KMS-11 (cell line): ENCODE results near the gene ZDHHC24.

Experiments
- H2AFZ ChIP-seq: fragments of 200-600 bp; sonication (generic); 2 replicates; pipeline ENCODE4 v1.6.1; 2016; ENCODE audit warnings: antibody characterized with exemption, mixed run types, low read depth
- H3K27ac ChIP-seq: fragments of 200-600 bp; sonication (generic); 2 replicates; pipeline ENCODE4 v1.6.1; 2016; ENCODE audit warnings: mild to moderate bottlenecking, mixed run types
- H3K27me3 ChIP-seq: fragments of 200-600 bp; sonication (generic); 2 replicates; pipeline ENCODE4 v1.6.1; 2017; ENCODE audit warnings: mild to moderate bottlenecking, low read depth, mixed run types, moderate library complexity; ENCODE audit not compliant: insufficient read depth
- H3K36me3 ChIP-seq: fragments of 200-600 bp; sonication (generic); 2 replicates; pipeline ENCODE4 v1.6.1; 2017; ENCODE audit warnings: mild to moderate bottlenecking, mixed run types; ENCODE audit not compliant: insufficient read depth
- H3K4me1 ChIP-seq: fragments of 200-600 bp; sonication (generic); 2 replicates; pipeline ENCODE4 v1.6.1; 2016; ENCODE audit warnings: mild to moderate bottlenecking, low read depth, mixed run types; ENCODE audit not compliant: poor library complexity, severe bottlenecking
- H3K4me2 ChIP-seq: fragments of 200-600 bp; sonication (generic); 2 replicates; pipeline ENCODE4 v1.7.0; 2016; ENCODE audit warnings: mild to moderate bottlenecking, mixed run types
- H3K4me3 ChIP-seq: fragments of 200-600 bp; sonication (generic); IDR thresholded peaks from 2 replicates; pipeline ENCODE4 v1.6.1; 2017; ENCODE audit warnings: low read depth, low read length, mixed read lengths; ENCODE audit not compliant: insufficient read depth
- H3K79me2 ChIP-seq: fragments of 200-600 bp; sonication (generic); 2 replicates; pipeline ENCODE4 v1.6.1; 2016; ENCODE audit warnings: low read depth, mixed run types; ENCODE audit not compliant: insufficient read depth
- H3K9ac ChIP-seq: fragments of 200-600 bp; sonication (generic); 2 replicates; pipeline ENCODE4 v1.6.1; 2016; ENCODE audit warnings: mild to moderate bottlenecking, mixed run types
- H4K20me1 ChIP-seq: fragments of 200-600 bp; sonication (generic); 2 replicates; pipeline ENCODE4 v1.6.1; 2016; ENCODE audit warnings: mild to moderate bottlenecking, mixed run types; ENCODE audit not compliant: insufficient read depth
- TF ChIP-seq, protein P1 (sequence below): fragments of 200-600 bp; sonication (generic); conservative IDR thresholded peaks from 2 replicates; pipeline ENCODE4 v1.6.1; 2017; ENCODE audit warnings: low read depth, mild to moderate bottlenecking, antibody characterized with exemption, low read length, moderate library complexity, mixed read lengths

The ZDHHC24 gene

DNA sequence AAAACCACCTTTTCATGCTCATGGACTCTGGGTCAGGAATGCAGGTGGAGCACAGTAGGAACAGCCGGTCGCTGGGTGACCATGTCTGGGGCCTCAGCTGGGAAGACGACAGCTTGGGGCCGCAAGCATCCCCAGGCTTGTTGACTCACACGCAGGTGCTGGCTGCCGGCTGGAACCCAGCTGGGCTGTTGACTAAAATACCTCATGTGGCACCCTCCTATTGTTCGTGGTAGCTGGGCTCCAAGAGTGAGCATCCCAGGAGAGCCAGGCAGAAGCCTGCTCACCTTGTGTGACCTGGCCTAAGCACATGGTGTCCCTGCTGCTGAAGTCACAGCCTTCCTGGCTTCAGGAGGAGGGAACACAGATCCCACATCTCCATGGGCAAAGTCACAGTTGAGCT, 56.2 kb downstream of the ZDHHC24 start:
- Histone ChIP-seq H3K9ac (no peak overlapping the region), H3K79me2 (no peaks in the 10 kb centered on the region), H3K36me3 (no peaks in the 10 kb centered on the region), H4K20me1 (no peaks in the 10 kb centered on the region), H3K4me3 (no peak overlapping the region), H3K4me2 (no peak overlapping the region), H3K4me1 (peaks cover 10% of the 10 kb centered on the region), H2AFZ (no peak overlapping the region), H3K27me3 (no peaks in the 10 kb centered on the region), H3K27ac (no peak overlapping the region)
- TF ChIP-seq, protein P1, sequence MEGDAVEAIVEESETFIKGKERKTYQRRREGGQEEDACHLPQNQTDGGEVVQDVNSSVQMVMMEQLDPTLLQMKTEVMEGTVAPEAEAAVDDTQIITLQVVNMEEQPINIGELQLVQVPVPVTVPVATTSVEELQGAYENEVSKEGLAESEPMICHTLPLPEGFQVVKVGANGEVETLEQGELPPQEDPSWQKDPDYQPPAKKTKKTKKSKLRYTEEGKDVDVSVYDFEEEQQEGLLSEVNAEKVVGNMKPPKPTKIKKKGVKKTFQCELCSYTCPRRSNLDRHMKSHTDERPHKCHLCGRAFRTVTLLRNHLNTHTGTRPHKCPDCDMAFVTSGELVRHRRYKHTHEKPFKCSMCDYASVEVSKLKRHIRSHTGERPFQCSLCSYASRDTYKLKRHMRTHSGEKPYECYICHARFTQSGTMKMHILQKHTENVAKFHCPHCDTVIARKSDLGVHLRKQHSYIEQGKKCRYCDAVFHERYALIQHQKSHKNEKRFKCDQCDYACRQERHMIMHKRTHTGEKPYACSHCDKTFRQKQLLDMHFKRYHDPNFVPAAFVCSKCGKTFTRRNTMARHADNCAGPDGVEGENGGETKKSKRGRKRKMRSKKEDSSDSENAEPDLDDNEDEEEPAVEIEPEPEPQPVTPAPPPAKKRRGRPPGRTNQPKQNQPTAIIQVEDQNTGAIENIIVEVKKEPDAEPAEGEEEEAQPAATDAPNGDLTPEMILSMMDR: no peak

DNA sequence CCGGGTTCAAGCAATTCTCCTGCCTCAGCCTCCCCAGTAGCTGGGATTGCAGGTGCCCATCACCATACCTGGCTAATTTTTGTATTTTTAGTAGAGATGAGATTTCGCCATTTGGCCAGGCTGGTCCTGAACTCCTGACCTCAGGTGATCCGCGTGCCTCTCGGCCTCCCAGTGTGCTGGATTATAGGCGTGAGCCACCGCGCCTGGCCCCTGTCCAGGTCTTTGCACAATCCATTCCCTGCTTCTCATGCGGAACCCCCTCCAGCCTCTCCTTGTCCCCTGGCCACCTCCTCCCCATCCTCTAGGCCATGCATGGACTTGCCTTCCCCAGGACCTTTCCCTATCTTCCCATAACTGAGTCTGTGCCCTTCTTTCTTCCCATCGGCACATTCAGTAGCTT, 56.9 kb downstream of the ZDHHC24 start:
- no peak overlapping the region for H3K4me3 ChIP-seq
- no peaks in the 10 kb centered on the region for H3K27me3 ChIP-seq
- H3K4me1 ChIP-seq: peaks cover 10% of the 10 kb centered on the region
- no peak overlapping the region for H2AFZ ChIP-seq
- no peaks in the 10 kb centered on the region for H3K36me3 ChIP-seq
- no peaks in the 10 kb centered on the region for H4K20me1 ChIP-seq
- TF ChIP-seq, protein P1: no peak
- H3K9ac ChIP-seq: no peak overlapping the region
- H3K27ac ChIP-seq: no peak overlapping the region
- no peaks in the 10 kb centered on the region for H3K79me2 ChIP-seq
- H3K4me2 ChIP-seq: no peak overlapping the region

DNA sequence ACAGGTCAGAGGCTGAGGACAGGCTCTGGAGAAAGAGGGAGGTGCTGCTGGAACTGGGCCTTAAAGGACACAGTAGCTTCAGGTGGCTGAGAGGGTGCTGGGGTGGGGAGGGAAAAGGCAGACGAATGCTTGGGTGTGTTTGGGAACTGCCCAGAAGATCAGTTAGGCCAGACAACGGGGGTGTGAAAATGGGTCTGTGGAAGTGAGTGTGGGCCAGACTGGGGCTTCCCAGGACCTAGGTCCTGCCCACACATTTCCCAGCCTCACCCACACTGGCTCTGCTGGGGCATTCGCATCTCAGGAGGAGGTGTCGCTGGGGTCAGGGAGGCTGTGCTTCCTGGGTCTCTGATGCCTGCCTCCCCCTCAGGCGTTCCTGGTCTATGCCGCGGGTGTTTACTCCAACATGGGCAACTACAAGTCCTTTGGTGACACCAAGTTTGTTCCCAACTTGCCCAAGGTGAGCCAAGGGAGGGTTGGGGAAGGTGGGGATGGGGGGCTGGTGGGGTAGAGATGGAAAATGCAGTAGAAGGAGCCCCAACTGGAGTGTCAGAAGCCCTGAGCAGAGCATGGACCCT, 61.0 kb downstream of the ZDHHC24 start:
- peaks cover 7% of the 10 kb centered on the region for H3K4me1 ChIP-seq
- H3K9ac ChIP-seq: no peak overlapping the region
- no peaks in the 10 kb centered on the region for H3K36me3 ChIP-seq
- peaks cover 7% of the 10 kb centered on the region; the same call in 1 of the 2 replicates for H3K79me2 ChIP-seq
- no peak overlapping the region for H3K4me3 ChIP-seq
- H3K4me2 ChIP-seq: no peak overlapping the region
- H2AFZ ChIP-seq: no peak overlapping the region
- H3K27me3 ChIP-seq: no peaks in the 10 kb centered on the region
- H3K27ac ChIP-seq: no peak overlapping the region
- H4K20me1 ChIP-seq: no peaks in the 10 kb centered on the region
- TF ChIP-seq, protein P1: no peak

DNA sequence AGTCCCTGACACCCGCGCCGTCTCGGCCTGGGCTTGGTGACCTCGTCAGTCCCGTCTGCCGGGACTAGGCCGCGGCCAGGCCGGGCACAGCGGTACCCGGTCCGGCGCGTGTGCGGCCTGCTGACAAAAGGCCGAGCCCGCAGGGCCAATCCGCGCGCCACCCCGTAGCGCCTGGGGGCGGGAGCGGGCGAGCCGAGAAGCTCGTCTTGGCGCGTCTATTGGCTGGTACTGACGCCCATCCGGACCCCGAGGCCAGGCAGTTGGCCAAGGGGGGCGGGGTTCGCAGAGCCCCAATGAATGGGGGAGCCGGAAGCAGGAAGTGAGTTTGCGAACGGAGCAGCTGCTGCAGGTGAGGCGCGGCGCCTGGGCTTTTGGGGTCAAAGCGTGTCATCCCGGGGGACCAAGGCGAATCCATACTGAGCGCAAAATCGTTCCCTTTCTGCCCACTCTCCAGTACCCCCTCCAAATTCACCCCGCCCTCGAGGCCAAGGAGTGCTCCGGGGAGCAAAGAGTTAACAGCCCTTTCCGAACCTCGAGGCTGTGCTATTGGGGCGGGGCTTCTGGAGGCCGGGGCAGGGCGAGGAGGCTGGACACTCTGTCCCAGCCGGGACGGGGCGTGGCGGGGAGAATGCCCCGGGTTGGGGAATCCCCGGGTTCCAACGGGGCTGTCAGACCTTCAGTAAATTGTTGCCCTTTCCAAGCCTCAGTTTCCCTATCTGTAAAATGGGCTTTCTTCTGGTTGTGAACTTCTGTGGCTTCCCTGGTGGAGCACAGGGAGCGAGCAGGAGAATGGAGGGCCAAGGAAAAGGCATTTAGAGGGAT, 65.5 kb downstream of the ZDHHC24 start, which contains the start of gene DPP3:
Gene DPP3 (plus strand): TSS at position 318 of the 822 bp plus-strand sequence. CDS start 1,767 bp downstream, outside the sequence.
- Histone ChIP-seq H2AFZ (peak within 1 kb of the TSS; percentile 71), H3K4me2 (peak within 1 kb of the TSS; percentile 99), H3K4me1 (peaks cover 13% of the 10 kb centered on the region), H3K9ac (peak within 1 kb of the TSS; percentile 88), H4K20me1 (no peaks in the 10 kb centered on the region), H3K27ac (peak within 1 kb of the TSS; percentile 60), H3K4me3 (no peak within 1 kb of the TSS), H3K27me3 (no peaks in the 10 kb centered on the region), H3K36me3 (no peaks in the 10 kb centered on the region), H3K79me2 (peaks cover 15% of the 10 kb centered on the region; the same call in 1 of the 2 replicates)
- TF ChIP-seq, protein P1: no peak
